ENCODE data around the gene TUBD1.
"Not testable (repeated sequence)": the region's sequence is repeated elsewhere in the genome, so short reads cannot be mapped to it uniquely, and the experiment has no call there.

TUBD1 gene

DNA sequence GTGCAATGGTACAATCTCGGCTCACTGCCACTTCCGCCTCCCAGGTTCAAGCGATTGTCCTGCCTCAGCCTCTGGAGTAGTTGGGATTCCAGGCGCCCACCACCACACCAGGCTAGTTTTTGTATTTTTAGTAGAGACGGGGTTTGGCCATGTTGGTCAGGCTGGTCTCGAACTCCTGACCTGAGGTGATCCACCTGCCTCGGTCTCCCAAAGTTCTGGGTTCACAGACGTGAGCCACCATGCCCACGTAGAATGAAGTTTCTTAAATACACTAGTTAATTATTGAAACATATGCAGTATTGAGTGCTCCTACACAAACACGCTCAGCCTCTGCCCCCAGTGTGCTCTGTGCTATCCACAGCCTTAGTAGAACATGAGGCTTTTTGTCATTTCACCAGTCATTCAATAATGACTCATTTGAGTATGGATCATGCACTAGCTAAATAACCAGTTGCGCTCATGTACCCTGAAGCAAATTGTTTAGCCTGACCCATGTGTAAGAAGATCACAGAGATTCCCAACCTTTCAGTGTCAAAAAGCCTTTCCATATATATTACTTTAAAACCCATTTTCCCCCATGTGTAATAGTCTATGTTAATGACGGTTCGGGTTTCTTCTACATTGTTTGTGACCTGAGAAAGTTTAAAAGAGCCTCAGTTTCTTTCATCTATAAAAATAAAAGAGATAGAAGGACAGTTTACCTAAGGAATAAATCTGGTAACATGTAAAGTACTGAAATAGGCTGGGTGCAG, 49.7 kb downstream of the TUBD1 start:
- DNase-seq: no peak

DNA sequence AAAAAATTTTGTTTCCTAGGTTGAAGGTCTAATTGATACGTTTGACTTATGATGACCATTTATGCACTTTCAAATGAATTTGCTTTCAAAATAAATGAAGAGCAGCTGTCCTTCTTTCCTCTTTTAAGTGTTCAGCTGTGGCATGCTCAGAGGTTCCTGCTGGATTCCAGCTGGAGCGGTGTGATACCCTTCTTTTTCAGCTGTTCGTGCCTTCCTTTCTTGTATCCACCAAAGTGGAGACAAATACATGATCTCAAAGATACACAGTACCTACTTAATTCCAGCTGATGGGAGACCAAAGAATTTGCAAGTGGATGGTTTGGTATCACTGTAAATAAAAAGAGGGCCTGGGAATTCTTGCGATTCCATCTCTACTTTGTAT, 50.9 kb downstream of the TUBD1 start:
- DNase-seq: not testable (repeated sequence)

DNA sequence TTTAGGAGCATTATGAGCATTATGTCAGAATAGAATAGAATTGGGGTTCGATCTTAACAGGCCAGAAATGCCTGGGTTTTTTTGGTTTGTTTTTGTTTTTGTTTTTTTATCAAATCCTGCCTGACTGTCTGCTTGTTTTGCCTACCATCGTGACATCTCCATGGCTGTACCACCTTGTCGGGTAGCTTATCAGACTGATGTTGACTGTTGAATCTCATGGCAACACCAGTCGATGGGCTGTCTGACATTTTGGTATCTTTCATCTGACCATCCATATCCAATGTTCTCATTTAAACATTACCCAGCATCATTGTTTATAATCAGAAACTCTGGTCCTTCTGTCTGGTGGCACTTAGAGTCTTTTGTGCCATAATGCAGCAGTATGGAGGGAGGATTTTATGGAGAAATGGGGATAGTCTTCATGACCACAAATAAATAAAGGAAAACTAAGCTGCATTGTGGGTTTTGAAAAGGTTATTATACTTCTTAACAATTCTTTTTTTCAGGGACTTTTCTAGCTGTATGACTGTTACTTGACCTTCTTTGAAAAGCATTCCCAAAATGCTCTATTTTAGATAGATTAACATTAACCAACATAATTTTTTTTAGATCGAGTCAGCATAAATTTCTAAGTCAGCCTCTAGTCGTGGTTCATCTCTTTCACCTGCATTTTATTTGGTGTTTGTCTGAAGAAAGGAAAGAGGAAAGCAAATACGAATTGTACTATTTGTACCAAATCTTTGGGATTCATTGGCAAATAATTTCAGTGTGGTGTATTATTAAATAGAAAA, 51.5 kb downstream of the TUBD1 start:
- DNase-seq: not testable (repeated sequence)

DNA sequence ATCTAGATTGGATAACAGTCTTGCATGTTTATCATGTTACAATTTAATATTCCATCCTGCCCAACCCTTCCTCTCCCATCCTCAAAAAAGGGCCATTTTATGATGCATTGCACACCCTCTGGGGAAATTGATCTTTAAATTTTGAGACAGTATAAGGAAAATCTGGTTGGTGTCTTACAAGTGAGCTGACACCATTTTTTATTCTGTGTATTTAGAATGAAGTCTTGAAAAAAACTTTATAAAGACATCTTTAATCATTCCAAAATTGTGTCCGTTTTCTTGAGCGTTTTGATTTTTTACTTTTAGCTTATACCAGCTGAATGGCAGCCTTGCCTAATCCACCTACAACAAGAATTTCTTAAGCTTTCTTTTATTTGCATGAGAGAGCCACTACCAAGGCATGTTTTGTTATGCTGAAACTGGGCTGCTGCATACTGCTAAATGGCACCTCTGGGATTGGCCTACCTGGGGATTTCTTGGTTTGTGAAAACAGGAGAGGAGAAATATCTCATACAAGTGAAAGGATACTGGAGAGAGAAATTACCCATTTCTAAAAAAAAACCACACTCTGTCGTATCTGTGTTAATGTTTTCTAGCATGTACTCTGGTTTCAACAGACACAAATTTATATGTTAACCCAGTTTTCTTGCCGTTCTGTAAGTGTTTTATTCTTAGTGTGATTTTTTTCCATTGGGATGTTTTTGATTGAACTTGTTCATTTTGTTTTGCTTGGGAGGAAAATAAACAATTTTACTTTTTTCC, 52.2 kb downstream of the TUBD1 start:
- DNase-seq: no peak

DNA sequence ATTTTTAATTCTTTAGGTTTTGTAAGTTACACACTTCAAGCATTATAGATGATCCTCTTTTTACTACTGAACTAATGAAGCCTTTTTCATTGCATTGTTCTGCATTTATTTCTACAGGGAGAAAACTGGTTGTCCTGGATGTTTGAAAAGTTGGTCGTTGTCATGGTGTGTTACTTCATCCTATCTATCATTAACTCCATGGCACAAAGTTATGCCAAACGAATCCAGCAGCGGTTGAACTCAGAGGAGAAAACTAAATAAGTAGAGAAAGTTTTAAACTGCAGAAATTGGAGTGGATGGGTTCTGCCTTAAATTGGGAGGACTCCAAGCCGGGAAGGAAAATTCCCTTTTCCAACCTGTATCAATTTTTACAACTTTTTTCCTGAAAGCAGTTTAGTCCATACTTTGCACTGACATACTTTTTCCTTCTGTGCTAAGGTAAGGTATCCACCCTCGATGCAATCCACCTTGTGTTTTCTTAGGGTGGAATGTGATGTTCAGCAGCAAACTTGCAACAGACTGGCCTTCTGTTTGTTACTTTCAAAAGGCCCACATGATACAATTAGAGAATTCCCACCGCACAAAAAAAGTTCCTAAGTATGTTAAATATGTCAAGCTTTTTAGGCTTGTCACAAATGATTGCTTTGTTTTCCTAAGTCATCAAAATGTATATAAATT, 53.0 kb downstream of the TUBD1 start:
- no peak for DNase-seq

DNA sequence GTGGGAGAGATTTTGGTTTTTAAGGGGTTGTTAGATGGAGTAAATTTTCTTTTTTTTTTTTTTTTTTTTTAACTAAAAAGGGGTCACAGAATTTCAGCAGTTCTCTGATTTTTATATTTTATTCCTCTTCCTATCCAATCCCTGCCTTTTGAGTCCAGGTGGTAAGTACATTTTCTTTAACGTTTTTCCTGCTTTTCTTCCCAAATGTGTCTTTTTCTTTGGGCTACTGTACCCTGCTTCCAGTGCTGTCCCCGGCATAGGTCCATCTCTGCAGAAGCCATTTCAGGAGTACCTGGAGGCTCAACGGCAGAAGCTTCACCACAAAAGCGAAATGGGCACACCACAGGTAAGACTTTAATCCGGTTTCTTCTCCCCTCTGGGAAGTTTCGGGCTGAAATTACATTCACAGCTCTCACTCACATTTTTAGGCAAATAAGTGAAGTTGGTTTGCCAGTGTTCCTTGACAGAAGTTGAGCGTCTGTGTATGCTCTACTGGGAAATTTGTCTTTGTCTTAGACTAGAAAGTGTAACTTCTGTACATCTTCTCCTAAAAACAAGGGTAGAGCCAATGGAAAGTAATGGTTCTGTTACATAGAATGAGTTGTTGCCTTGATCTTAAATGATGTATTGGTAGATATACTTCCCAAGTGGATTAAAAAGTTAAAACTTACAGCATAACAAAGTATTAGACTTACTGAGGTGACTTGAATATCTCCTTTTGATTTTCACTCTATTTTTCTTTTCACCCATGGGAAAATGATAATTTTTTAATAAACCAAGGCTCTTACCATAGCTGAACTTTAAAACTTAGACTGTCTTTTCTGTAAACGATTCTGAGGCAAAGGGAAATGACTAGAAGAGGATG, 54.5 kb downstream of the TUBD1 start:
- no peak for DNase-seq

DNA sequence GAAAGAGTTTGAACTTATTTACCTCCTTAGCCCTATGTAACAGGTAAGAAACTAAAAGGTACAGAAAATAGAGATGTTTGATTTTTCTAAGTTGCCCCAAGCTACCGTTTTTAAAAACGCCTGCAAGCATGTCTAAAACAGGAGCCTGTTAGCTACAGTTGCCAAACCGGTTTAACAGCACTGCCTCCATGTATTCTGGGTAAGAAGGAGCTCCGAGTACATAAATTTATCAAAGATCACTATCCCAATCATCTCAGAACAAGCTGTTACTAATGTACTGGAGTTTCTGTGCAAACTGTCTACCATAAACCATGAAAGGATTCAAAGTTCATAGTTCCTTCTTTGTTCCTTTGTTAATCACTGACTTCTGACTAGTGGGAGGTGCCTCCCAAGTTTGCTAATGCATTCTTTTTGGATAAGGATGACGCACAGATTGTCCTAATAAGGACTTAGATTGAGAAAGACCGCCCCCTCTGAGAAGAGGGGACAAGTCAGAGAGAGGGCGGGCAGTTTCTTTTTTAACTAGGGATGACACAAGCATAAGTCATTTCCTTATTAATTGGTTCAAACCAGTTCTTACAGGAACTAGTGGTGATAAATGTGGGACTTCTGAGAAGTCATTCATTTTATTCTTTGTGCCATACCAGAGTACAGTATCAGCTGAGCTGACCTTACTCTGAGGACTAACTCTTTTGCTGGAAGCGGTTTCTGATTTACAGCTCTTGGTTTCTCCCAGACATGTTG, 55.3 kb downstream of the TUBD1 start:
- no peak for DNase-seq

DNA sequence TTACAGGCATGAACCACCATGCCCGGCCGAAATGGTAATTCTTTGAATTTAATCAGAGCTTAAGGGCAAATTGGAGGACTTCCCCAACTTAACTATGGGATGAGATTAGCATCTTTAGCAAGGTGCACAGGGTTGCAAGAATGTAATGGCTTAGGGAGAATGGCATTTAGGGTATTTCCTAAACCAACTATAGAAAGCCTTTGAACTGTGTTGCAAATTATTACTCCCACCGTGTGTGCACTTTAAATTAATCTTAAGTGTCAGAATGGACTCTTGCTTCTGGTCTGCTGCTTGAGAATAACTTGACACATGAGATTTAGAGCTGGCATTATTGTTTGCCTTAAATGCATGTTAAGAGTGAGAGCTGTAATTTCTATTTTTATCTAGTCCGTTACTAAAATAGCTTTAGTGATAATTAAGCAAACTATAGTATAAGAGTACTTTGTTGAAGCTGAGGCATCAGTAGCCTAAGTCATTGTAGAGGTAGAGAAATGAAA, 59.8 kb downstream of the TUBD1 start:
- DNase-seq: no peak

DNA sequence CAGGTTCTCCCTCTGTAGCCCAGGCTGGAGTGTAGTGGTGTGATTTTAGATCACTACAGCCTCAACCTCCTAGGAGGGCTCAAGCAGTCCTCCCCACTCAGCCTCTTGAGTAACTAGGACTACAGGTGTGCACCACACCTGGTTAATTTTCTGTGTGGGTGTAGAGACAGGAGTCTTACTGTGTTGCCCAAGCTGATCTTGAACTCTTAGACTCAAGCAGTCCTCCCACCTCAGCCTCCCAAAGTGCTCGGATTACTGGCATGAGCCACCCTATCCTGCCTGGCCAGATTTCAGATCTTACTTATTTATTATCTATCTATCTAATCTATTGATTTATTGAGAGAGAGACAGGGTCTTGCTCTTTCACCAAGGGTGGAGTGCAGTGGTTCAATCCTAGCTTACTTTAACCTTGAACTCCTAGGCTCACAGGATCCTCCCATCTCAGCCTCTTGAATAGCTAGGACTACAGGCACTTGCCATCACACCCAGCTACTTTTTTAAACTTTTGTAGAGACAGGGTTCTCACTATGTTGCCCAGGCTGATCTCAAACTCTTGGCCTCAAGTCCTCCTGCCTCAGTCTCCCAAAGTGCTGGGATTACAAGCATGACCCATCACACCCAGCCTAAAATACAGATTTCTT, 61.8 kb downstream of the TUBD1 start:
- no peak for DNase-seq

DNA sequence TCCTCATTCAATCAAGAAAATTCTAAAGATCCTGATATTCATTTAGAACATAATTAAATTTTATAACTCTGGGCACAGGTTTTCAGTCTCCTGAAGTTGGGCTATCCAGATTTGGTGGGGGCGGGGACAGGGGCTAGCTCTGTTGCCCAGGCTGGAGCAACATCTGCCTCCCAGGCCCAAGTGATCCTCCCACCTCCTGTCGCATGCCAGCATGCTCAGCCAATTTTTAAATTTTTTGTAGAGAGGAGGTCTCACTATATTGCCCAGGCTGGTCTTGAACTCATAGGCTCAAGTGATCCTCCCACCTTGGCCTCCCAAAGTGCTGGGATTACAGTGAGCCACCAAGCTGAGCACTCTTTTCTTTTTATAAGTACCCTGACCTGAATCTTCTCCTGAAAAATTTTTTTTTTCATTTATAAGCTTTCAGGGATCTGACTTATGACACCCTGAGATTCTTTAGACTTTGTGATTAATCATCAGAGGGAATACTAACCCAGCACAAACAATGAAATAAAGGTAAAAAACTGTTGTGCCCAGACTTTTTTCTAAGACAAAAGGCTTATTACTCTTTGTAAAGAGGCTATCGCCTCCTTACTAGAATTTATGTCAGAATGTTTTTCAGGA, 62.6 kb downstream of the TUBD1 start:
- DNase-seq: no peak

DNA sequence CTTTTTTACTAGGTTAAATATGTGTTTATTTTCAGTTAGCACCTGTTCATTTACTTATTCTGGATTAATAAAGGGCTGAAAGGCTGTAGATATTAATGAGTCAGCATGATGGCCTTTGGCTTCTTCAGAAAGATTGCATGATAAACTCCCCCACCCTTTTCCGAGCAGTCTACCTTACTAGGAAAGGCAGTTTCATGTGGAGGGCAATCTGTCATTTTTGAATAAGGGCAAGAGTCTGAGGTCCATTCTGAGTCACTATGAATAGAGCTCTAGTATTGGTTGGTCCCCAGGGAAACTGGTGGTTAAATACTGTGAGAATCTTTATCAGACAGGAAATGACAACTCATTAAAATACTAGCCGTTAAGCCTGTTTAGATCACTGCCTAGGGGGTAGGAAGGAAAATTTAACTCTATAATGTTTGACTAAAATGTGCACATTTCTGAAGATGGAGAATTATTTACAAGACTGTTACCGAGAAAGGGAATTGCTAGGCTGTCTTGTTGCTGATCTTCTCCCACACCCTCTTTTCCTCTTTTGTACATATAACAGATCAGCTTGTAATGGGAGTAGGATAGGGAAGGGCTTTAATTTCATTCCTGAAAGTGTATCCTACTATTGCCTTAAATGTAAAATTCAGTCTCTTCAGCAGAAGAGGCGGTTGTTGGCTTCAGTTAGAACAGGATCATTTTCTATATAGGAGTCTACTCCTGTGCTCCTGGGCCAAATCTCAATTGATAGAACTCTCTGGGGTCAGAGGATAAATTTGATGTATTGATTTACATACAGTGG, 63.3 kb downstream of the TUBD1 start:
- no peak for DNase-seq

DNA sequence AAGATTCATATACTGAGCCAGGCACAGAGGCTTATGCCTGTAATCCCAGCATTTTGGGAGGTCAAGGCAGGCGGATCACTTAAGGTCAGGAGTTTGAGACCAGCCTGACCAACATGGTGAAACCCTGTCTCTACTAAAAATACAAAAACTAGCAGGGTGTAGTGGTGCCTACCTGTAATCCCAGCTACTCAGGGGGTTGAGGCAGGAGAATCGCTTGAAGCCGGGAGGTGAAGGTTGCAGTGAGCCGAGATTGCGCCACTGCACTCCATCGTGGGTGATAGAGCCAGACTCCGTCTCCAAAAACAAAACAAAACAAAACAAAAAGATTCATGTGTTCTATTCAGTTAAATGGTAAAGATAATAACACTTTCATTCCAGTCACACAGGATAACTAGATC, 63.9 kb downstream of the TUBD1 start:
- DNase-seq: not testable (repeated sequence)

DNA sequence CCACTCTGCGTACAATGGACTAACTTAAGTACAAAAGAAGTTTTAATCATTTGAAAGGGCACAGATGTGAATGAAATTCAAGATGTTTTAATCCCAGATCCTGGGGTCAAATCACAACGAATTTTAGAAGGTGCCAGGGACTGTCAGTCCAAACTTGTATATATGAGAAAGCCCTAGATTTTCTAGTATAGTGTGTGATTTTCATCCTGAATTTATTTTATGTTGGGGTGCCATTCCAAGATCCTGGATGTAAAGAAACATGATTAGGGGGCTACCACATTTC, 64.3 kb downstream of the TUBD1 start:
- no peak for DNase-seq

DNA sequence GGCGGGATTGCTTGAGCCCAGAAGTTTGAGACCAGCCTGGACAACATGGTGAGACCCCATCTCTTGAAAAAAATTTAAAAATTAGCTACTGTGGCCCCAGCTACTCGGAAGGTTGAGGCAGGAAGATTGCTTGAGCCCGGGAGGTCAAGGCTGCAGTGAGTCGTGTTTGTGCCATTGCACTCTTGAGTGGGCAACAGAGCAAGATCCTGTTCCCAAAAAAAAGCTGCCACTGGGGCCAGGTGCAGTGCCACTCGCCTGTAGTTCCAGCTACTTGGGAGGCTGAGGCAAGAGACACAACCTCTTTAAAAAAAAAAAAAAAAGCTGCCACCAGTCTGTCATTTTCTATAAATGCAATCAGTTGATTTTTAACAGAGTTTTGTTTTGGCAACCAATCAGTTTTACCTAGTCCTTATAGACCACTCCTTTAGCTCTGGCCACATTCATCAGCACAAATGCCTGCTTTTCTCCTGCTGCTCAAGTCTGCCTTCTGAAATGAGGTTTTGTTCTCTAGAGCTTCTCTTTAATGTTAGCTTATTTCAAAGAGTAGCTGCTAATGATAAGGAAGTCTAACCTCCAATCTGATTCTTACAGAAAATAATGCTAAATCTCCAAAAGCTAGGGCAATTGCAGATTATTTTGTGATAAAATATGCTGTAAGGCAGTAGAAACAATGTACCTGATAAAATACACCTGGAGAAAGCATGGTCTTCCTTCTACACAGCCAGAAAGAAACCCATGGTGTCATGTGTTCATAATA, 64.8 kb downstream of the TUBD1 start:
- DNase-seq: no peak

DNA sequence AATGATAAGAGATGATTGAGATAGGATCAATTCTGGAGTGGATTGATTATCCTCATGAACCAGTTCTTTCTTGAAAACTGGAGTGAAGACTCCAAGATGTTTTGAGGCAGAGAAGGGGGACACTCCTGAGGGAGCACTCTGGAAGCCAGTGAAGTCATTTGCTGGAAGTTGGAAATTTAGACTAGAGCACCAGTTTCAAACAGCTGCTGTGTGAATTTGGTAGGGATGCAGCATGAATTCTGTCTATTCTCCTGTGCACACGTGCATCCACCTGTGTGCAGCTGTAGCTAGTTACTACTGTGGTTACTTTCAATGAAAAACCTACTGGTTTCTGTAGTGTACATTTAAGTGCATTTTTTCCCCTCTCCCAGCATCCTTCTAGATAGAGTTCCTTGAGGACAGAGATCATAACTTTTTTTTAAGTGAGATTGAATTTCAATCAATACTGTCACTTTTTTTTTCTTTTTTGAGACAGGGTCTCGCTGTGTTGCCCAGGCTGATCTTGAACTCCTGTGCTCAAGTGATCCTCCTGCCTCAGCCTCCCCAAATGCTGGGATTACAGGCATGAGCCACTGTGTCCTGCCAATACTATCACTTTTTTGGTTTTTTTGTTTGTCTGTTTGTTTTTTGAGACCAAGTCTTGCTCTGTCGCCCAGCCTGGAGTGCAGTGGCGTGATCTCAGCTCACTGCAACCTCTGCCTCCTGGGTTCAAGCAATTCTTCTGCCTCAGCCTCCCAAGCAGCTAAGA, 65.9 kb downstream of the TUBD1 start:
- no peak for DNase-seq

DNA sequence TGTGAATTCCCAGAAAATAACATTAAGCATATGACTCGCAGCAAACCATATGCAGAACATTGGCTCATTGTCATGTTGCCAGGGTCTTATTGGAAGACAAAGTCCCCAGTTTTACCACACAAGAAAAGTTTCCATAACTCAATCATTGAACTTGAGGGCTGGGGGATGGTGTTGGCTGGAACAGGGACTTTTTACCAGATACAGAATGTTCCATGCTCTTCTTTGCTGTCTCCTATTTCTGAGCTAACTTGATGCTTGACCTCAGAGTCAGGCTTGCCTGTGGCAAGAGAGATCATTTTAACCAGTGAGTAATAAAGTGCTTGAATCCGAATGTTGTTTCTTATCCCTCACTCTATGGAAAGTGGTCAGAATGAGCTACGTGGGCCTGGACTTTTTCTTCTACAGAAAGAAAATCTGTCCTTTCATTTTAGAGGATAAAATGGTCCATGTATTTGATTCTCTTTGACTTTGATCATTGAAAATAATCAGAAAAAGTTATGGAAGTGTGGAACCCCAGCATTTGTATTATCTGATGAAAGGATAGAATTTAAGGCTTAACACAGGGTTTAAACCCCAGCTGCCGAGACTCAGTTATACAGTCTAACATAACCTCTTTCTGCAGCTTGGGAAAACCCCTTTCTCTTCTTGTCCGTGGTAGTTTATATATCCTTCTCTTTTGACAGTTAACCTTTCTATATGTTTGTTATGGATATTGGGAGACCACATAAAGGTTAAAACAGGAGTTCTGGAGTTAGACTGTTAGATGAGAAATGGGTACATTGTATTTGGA, 67.0 kb downstream of the TUBD1 start:
- no peak for DNase-seq

DNA sequence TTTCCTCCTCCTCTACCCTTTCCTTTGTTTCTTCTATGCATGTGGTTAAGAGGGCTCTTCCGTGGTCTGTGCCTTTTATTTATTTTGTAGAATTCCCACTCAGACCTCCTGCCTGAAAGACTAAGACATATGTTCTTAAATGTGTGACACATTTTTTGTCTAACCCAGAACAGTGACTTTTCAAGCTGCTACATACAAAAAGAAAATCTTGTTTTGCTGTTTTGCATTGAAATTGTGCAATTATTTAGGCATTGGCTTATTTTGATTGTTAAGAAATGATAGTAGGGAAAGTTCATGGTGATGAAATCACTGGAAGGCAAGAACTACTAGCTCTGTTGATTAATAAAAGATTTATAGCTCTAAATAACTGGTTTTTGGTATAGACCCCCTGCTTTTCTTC, 76.8 kb downstream of the TUBD1 start:
- no peak for DNase-seq

All from 8988T (cell line).